ENCODE measurements around the gene TMEM200C.

TMEM200C gene

DNA sequence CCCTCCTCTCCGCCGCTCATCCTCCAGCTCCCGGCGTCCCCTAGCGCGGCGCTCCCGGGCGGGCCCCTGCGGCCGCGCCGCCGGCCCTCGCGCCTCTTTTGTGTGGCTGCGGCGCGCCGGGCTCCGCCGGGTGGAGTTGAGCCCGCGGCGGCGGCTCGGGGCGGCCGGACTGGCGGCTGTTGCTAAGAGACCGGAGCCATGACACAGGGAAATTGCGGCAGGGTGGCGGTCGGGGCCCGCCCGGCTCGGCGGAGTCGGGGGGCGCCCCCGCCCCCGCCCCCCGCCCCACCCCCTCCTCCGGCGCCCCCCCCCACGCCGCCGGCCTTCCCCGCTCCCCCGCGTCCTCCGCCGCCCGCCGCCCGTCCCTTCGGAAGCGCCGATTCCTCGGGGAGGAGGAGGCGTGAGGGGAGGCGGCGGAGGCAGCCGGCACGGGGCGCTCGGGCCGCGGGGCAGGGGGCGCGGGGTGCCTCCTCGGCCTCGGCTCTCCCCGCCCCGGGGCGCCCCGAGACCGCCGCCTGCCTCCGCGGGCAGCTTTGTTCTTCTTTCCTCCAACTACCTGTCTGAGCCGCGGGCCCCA, at the start of gene TMEM200C:
Gene TMEM200C, minus strand, starts transcription at position 224 of the 577 bp plus-strand sequence. CDS start 3,459 bp downstream, outside the sequence.
- no peak for DNase-seq (ENCODE audit: low read depth in 2 of 2)

DNA sequence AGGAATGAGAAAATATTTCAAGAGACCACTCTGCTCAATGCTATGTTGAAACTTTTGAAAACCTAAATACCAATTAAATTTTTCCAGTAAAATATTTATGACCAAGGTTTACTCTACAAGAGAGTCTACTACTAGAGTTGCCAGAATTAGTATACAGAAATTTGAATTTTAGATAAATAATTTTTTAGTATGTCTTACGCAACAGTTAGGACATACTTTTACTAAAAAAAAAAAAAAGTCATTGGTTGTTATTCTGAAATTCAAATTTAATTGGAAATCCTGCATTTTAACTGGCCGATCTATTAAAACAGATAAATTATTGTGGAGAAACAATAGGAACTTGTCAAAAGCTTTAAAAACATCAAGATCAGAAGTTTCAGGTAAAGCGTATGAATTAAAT, 49.1 kb upstream of the TMEM200C start:
- no peak for DNase-seq (ENCODE audit: low read depth in 2 of 2)

DNA sequence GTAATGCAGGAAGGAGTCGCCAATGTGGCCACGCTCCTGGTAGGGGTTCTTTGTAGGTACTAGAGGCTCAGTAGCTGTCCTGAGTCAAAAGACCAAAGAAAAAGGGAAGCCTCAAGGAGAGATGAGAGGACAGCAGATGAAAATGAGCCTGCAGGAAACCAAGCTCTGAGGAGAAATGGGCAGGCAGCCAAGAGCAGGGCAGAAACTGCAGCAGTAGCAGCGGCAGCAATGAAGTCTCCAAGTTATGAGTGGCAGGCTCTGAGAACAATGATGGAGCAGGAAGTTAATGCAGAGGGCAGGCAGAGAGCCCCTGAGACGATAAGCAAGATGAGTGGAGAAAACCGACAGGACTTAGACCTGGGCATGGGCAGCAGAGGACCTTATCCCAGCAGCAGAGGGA, 48.2 kb upstream of the TMEM200C start:
- DNase-seq (ENCODE audit: low read depth in 2 of 2), result no peak

DNA sequence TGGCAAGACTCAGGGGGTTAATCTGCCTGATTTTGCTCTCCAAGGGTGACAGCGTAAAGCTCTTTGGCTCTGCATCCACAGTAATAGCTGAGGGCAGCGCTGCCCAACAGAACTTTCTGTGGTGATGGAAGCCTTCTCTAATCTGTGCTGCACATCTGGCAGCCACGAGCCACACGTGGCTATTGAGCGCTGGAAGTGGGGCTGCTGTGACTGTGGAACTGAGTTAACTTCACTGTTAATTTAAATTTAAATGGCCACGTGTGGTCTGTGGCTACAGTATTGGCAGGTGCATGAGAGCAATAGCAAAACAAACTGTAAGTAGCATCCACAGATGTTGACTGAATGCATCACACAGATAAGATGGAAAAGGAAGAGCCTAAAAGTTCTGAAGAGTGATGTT, 47.3 kb upstream of the TMEM200C start:
- DNase-seq (ENCODE audit: low read depth in 2 of 2), result no peak

DNA sequence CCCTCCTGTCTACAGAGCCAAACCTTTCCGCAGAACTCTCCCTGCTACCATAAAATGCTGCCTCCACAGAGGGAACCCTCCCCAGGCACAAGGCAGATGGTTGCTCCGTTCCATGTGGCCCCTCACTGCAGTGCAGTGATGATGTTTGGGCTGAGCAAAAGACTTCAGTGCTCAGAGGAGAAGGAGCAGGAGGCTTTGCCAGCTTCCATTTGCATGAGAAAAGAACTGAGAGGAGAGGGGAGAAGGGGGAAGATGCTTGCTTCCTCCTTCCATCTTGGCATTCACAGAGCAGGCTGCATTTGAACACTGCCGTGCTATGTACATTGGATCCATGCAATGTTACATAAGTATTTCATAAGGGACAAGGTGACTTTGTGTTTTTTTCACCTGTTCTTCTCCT, 46.6 kb upstream of the TMEM200C start:
- DNase-seq (ENCODE audit: low read depth in 2 of 2), result no peak

DNA sequence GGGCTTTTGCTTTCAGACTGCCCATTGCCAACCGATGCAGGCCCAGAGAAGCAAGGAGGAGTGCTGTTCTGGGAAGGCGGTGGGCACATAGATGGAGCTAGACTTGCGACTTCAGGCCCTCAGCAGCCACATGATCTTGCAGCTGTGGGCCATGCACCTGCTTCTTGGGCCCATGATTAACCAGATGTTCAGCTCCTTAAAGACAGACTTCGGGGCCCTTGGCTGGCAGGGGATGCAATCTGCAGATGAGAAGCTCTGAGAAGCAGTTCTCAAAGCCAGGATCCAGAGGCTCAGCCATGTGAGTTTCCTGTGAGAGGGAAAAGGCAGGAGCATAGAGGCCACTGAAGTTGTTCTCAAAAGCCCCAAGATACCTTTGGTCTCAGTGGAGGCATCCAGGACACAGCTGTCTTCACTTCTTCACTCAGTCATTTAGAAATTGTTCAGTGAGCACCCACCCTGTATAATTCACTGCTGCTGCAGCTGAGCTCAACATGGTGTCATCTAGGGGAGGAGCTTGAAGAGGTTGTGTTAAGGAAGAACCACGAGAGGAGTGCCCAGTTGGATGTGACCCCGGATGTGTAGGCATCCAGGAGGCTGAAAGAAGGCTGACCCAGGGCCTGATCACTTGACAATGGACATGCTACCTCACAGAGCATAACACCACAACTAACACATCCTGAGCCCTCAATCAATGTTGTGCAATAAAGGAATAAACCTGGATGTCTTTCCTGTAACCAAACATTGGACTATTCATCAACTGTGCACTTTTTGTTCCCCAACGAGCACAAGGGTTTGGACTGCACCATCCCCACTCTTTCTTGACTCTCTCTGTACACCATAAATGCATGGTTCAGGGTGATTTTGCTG, 44.7 kb upstream of the TMEM200C start:
- no peak for DNase-seq (ENCODE audit: low read depth in 2 of 2)

DNA sequence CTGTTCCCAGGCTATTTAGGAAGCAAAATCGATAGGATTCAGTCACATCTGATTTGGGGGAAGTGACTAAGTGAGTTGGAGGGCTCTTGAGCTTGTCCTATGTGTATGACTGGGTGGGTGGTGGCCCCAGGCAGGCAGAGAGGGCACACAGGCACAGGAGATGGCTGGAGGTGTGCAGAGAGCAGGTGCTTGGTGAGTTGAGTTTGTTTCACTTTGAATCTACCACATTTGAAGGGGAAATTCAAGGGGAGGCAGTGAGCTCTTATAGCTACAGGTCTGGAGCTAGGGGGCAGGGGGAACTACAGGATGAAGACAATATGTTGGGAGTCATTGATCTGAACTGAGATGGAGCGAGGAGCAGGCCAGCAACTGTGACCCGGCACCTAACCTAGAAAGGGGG, 42.5 kb upstream of the TMEM200C start:
- DNase-seq (ENCODE audit: low read depth in 2 of 2), result no peak

DNA sequence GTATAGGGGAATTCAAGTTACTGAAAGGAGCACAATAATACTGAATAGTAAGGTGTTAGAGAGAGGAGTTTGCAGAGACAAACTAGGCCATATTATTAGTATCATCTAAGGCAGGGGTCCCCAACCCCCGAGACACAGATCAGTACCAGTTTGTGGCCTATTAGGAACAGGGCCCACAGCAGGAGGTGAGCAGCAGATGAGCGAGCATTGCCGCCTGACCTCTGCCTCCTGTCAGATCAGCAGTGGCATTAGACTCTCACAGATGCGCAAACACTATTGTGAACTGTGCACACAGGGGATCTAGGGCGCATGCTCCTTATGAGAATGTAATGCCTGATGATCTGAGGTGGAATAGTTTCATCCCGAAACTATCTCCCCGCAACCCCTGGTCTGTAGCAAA, 41.8 kb upstream of the TMEM200C start:
- no peak for DNase-seq (ENCODE audit: low read depth in 2 of 2)

DNA sequence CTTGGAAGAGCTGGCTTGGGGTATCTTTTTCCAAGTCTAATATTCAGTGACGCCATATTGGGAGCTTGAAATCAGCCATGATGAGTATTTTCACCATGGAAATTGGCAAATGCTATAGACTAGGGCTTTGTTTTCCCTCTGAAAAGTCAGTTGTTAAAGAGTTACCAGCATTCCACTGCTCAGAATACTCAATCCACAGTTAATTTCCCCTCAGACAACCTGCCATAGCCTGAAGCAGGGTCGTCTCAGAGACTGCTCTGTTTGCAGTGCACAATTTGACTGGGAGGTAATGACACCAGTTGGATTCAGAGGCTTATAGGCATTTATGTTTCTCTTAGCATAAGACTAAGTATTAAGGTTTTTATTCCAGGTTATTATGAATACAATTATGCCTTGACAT, 35.5 kb upstream of the TMEM200C start:
- DNase-seq (ENCODE audit: low read depth in 2 of 2), result no peak

DNA sequence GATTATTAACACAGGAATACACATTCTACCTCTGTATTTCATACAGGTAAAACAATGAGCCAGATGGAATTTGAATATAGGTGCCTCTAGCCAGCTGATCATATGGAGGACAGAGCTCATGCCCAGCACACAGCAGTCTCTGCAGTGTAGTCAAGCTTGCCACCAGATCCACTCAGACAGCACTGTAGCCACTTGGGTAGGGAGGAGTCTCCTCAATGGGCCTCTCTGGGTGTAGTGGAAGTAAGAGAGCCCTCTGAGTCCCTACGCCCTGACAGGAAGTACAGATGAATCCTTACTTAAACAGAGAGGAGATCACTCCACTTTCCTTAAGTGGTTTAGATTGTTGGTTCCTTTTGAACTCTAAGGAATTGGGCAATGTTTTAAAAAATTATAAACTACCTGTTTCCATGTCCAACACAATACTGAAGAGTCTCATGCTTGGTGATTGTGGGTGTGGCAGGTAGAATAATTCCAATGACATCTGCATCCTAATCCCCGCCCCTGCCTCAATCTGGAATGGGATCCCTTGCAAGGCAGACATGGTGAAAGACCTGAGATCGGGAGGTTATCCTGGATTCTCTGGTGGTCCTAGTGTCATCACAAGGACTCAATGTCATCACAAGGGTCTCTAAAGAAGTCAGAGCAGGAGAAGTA, 23.0 kb upstream of the TMEM200C start:
- no peak for DNase-seq (ENCODE audit: low read depth in 2 of 2)

DNA sequence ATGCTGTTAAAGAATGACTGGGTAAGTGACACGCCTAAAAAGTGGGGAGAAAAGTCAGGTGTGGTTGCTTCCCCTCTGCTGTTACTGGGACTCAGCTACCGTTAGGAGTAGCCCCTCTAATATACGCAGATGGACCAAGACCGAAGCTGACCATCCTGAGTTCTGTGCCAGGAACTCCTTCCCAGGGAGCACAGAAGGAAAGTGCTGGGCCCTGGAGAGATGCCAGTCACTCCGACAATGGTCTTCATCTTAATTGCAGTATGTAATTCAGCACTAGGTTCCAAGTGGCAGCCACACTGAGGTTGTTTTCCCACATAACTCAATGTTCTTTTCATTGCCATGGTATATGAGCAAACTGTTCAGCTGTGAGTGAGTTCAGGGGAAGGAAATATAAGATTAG, 19.6 kb upstream of the TMEM200C start:
- DNase-seq (ENCODE audit: low read depth in 2 of 2), result no peak

DNA sequence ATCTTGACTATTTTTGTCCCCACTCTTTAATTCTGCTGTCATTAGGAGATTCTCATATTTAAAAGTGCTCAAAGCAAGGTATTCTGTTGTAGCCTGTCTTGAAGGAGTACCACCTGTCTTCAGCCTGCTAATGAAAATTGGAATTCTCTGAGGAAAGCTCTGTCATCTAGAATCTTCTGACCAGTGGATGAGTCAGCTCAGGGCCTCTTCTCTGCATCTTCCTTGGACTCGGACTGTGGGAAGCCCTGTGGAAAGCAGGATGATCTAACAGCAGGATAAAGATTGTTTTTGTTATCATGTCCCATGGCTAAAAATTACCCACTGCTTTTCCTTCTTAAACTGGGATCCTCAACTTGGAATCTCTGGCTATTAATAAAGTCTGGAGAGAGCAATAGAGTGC, 18.7 kb upstream of the TMEM200C start:
- no peak for DNase-seq (ENCODE audit: low read depth in 2 of 2)

DNA sequence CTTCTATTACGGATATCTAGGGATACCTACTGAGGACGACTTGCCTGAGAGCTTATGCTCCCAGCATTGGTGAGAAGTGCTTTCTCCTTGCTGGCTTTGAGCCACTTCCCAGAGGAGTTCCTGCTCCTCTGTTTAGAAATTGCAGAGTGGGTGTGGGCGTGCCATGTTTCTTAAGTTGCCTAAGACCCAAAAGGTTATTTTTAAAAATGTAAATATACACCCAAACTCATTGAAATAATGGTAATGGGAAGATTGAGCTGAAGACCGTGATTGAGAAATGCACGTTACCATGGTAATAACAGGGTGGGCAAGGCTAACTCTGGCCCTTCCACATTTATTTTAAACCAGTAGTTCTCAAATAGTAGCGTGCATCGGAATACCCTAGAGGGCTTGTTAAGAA, 17.2 kb upstream of the TMEM200C start:
- no peak for DNase-seq (ENCODE audit: low read depth in 2 of 2)

DNA sequence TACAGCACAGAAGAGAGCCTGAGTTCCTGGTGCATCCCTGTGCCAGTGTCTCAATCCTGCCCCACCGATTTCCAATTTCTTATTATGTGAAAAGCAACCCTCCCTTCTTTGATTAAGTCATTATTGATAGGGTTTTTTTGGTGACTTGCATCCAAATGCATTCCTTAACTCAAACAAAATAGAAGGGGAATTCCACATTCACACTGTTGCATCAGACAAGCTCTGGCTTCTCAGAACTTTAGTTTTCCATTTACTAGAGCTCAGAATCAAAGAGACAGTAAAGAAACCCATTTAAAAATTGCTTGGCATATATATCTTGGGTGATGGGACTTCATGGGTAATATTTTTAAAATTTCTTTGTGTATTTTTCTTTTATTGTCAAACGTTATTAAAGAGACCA, 13.8 kb upstream of the TMEM200C start:
- DNase-seq (ENCODE audit: low read depth in 2 of 2), result no peak

DNA sequence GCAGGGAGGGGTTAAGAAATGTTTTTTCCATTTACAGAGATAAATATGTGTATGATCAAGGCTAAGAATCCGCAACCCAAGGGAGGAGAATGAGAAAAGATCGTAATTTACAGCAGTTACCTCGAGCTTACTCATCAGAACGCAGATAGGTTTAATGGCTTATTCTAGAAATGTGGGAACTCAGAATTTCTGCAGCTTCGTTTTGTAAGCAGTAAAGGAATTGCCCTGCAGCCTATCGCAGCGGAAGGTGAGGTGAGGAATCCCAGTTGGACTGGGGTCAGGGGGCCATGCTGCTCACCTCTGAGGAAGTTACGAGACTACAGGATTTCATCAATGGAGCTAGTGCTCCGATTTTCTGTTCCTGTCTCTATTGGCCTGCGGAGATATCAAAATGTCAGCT, 8.1 kb upstream of the TMEM200C start:
- DNase-seq (ENCODE audit: low read depth in 2 of 2), result no peak

DNA sequence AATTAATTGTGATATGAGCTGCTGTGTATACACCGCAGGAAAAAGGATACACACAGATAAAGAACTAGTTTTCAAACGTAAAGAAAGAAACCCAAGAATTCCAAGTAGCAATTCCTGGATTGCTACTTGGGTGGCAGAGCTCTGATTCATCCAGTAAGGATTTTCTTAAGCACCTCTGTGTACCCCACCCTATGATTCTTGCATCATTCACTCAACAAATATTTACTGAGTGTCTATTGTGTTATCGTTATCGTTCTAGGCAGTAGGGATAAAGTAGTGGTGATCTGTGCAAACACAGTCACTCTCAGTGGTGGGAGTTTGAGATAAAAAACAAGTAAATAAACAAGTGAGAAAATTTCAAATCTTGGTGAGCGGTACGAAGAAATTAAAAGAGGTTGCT, 4.9 kb upstream of the TMEM200C start:
- DNase-seq (ENCODE audit: low read depth in 2 of 2), result no peak

DNA sequence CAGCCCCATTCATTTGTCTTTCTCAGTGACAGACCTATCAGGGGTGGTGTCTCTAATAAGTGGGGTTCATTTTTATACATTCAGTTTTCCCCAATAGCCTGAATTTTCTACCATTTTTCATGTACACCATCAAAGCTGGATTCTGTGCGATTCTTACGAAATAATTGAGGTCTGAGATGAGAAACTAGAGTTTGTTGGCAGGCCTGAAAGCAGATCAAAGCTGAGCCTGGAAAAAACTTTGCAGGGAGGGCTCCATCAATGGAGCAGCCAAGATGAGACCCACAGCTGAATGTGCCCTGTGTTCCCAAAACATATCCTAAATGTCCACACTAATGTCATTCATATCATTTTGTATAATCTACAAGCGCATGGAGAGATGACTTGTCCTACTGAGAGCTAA, 4.5 kb upstream of the TMEM200C start:
- no peak for DNase-seq (ENCODE audit: low read depth in 2 of 2)

DNA sequence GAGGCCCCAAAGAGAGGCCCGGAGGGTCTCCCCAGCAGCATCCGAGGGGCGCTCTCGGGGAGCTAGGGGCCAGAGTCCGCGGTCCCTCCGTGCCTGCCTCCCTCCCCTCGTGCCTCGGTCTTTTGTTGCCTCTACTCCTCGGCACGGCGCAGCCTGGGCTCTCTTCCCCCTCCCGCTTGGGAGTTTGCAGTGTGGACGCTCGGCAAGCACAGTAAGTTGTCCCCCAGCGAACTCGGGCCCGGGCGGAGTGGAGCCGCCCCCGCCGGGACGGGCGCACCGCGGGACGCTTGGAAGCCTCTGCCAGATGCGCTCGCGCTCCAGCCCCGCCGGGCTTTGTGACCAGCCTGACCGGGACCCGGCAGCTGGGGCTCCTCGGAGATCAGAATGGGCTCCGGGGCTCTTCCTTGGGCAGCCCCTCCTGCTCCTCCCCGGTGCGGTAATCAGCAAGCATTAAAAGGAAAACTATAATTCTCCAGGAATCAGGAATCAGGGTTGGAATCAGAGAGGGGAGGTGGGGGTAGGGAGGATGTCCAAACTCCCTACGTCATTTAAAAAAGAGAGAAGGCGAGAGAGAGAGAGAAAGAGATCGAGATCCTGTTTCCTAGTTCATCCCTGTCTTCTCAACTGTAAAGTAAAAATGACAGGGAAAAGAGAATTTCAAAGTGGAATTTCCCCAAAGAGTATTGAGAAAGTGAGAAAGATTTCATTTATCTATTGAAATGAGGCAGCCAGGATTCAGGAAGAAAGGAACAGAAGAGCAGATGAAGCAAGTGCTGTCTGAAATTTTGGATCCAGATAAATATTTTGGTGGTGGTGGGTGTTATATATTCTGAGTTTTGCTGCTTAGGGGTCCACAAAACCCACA, 786 bp upstream of the TMEM200C start:
- DNase-seq (ENCODE audit: low read depth in 2 of 2), result no peak

DNA sequence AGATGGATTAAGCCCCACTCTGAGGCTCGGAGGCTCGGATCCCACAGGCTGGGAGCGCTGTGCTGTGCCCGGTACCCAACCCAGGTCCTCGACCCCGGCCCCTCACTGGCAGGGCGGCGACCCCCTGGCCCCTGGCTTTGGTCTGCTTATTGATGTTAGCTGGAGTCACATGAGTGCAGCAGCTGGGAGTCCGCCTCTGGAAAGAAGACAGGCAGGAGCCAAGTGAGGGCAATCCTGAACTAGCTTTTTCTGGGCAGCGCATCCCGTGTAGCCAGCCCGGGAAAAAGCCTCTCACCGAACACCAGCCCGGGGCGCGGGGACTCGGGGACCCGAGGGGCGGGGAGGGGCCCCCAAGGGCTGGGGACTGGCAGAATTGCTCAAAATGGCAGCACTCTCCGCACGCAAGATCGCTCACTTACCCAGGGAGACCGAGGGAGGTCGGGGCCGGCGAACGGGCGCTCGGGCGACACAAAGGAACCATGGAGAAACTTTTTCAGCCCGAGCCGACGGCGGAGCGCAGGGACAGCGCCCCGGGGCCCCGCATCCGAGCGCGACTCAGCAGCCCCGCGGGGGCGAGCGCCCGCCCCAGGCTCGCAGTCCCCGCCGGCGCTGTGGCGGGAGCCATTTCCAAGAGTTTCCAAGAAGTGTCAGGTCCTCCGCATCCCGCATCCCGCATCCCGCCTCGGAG, 567 bp downstream of the TMEM200C start:
- DNase-seq (ENCODE audit: low read depth in 2 of 2), result no peak

DNA sequence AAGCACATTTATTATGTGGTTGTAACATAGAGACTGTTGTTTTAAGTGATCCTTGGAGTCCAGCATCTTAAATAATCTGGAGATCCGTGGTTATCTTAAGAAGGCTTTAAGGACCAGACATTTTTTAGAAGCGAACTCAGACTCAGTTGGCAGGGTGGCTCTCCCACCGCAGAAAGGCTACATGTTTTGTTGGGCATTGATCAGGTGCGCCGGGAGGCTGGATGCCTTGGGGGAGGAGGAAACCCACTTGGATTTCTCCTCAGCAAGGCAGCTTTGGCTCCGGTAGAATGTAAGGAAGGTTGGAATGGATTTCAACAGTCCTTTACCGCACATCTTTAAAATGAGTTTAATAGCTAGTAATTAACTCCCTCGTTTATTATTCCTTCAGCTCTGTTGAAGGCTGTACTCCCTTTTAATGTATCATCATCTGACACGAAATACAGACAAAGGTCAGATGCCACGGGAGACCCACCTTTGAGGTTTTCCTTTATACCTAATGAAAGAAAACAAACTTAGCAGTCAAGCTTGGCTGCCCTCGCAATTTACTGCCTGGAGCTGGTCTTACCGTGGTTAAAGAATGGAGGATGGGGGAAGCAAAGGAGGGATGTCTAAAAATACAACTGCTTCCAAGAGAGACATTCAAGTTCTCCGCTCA, 1.2 kb downstream of the TMEM200C start:
- no peak for DNase-seq (ENCODE audit: low read depth in 2 of 2)

DNA sequence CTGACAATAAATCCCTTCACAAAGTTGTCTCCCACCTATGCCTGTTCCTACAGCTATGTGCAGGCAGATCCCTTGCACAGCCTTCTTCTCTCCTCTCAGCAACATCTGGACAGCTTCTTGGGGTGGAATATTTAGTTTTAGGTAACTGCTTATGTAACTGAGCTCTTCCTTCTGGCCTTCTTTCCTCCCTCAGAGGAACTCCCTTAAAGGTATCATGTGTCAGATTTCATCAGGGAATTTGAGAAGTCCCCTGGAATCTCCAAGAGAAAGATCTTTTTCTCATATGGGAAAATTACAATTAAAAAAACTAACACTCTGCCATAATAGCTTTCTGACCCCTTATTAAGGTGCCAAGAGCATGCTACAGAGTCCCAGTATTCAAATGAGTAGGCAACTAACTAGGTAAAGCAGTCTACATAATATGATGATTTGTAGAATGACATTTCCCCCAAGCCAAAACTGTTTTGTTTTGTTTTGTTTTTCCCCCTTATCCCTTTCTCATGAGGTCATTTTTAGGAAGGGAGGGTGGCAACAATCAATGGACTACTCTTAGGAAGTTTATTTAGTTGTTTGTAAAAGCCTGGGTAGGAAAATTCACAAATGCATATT, 2.4 kb downstream of the TMEM200C start:
- no peak for DNase-seq (ENCODE audit: low read depth in 2 of 2)
